CD4-positive, CD25-positive, alpha-beta regulatory T cell (primary cell): ENCODE data around the gene TRAK1. TPM values are rescaled to one million over a fixed set of nuclear protein-coding genes. Genes with fewer than 3 reads are reported as not detected.

Experiments
- ATAC-seq, 2 donors: fragments of 150-1000 bp; cut with Tn5 transposase; one replicate each; pipeline ENCODE4 v1.10.0; 2021; ENCODE audit warnings: low read depth in 2 of 2, moderate number of reproducible peaks in 2 of 2, moderate library complexity in 1 of 2
- DNase-seq, 3 donors: peaks; one replicate each; pipeline versions ENCODE4 v3.0.0 to v3.0.0-alpha.2; 2012 to 2022; ENCODE audit warnings: mixed read lengths in 1 of 3
- H3K27ac ChIP-seq: one replicate; pipeline ENCODE4 v1.7.0; 2013; ENCODE audit warnings: mild to moderate bottlenecking, low read length; ENCODE audit not compliant: insufficient read depth, poor library complexity, severe bottlenecking
- H3K27me3 ChIP-seq: one replicate; pipeline ENCODE4 v1.7.0; 2013; ENCODE audit warnings: low read length; ENCODE audit not compliant: control insufficient read depth, insufficient read depth
- H3K36me3 ChIP-seq: one replicate; pipeline ENCODE4 v1.7.0; 2013; ENCODE audit warnings: mild to moderate bottlenecking, low read length, moderate library complexity; ENCODE audit not compliant: control insufficient read depth, insufficient read depth
- H3K4me1 ChIP-seq: 2 replicates; pipeline ENCODE4 v1.7.0; 2013; ENCODE audit warnings: mild to moderate bottlenecking, low read length; ENCODE audit not compliant: insufficient read depth, control insufficient read depth, poor library complexity, severe bottlenecking
- H3K4me3 ChIP-seq: one replicate; pipeline ENCODE4 v1.7.0; 2013; ENCODE audit warnings: low read depth, mild to moderate bottlenecking, low read length, moderate library complexity
- H3K9me3 ChIP-seq, 2 experiments: 1 replicate in 1 of 2; 2 replicates in 1 of 2; pipeline ENCODE4 v1.7.0; 2013; ENCODE audit warnings: low read length in 2 of 2, mild to moderate bottlenecking in 1 of 2, moderate library complexity in 1 of 2; ENCODE audit not compliant: control insufficient read depth in 2 of 2
- H3K27ac Mint-ChIP-seq, 3 donors: one replicate each; pipeline ENCODE4 v1.8.0; 2020 to 2022; ENCODE audit warnings: mild to moderate bottlenecking in 3 of 3, mixed read lengths in 3 of 3, moderate library complexity in 2 of 3
- H3K27me3 Mint-ChIP-seq: one replicate; pipeline ENCODE4 v1.8.0; 2022; ENCODE audit warnings: mild to moderate bottlenecking, mixed read lengths
- H3K36me3 Mint-ChIP-seq: one replicate; pipeline ENCODE4 v1.8.0; 2020; ENCODE audit warnings: mixed read lengths
- H3K4me1 Mint-ChIP-seq, 4 donors: one replicate each; pipeline ENCODE4 v1.8.0; 2020 to 2022; ENCODE audit warnings: mixed read lengths in 4 of 4, mild to moderate bottlenecking in 1 of 4
- H3K4me3 Mint-ChIP-seq, 4 donors: one replicate each; pipeline ENCODE4 v1.8.0; 2020 to 2022; ENCODE audit warnings: mild to moderate bottlenecking in 4 of 4, mixed read lengths in 4 of 4, moderate library complexity in 3 of 4
- H3K9me3 Mint-ChIP-seq, 7 donors: one replicate each; pipeline ENCODE4 v1.8.0; 2020 to 2022; ENCODE audit warnings: mixed read lengths in 7 of 7, mild to moderate bottlenecking in 3 of 7, moderate library complexity in 2 of 7
- polyA plus RNA-seq, 4 donors: library from polyadenylated mRNA; unstranded; fragments of 300-500 nt; fragmentation: Illumina TruSeq; gene quantifications; one replicate each; pipeline ENCODE4 v1.2.3, GENCODE V29; 2021
- total RNA-seq: library from RNA; stranded (reverse); gene quantifications from one replicate; pipeline ENCODE4 v1.2.3, GENCODE V29; 2022

The TRAK1 gene
- total and polyA plus RNA-seq, 5 donors from 2014 or later: 2.6 to 23.3 (median 3.5) TPM

DNA sequence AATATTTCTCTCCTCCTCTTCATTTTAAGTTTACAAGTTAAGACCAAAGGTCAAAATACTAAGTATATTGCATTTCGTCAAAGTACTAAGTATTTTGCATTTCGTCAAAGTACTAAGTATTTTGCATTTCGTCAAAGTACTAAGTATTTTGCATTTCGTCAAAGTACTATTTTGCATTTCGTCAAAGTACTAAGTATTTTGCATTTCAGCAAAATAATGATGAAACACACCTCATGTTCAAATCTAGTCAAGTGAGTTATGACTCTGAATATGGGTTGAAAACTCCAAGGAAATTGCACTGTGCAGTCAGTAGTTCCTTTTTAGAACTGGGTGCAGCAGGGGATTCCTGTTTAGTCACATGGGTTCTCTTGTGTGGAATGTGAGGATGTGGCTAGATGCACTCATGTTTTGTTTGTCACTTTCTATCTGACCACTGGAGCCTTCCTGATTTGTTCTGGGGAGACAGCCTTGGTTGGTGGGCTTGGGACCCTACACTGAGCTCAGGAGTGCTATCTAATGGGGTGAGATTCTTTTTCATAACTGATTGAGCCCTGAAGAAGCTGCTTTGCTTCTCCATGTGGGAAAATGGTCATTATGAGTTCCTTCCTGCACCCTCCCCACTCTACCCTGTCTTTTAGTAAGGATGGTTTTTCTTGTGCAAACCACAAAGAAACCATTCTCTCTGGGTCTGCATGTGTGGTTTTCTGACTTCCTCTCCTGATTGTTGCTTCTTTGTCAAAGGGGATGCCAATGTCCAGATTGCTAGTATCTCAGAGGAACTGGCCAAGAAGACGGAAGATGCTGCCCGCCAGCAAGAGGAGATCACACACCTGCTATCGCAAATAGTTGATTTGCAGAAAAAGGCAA, 101.4 kb downstream of the TRAK1 start:
- H3K36me3 ChIP-seq: peaks cover 26% of the 10 kb centered on the region
- peaks cover 44% of the 10 kb centered on the region for H3K36me3 Mint-ChIP-seq
- H3K27ac Mint-ChIP-seq: peak overlapping the region in 2 of 3 donors; percentile 16 to 84
- no peak for ATAC-seq
- H3K9me3 Mint-ChIP-seq: no peaks in the 10 kb centered on the region
- DNase-seq: peak in 1 of 3 donors; percentile 14
- H3K27me3 ChIP-seq: no peaks in the 10 kb centered on the region
- H3K9me3 ChIP-seq: no peaks in the 10 kb centered on the region
- H3K4me1 Mint-ChIP-seq: peaks cover 0 to 19% (median 2%) of the 10 kb centered on the region in 4 donors
- H3K4me3 Mint-ChIP-seq: no peak overlapping the region
- no peaks in the 10 kb centered on the region for H3K4me1 ChIP-seq
- no peak overlapping the region for H3K27ac ChIP-seq
- H3K4me3 ChIP-seq: no peak overlapping the region
- H3K27me3 Mint-ChIP-seq: no peaks in the 10 kb centered on the region

DNA sequence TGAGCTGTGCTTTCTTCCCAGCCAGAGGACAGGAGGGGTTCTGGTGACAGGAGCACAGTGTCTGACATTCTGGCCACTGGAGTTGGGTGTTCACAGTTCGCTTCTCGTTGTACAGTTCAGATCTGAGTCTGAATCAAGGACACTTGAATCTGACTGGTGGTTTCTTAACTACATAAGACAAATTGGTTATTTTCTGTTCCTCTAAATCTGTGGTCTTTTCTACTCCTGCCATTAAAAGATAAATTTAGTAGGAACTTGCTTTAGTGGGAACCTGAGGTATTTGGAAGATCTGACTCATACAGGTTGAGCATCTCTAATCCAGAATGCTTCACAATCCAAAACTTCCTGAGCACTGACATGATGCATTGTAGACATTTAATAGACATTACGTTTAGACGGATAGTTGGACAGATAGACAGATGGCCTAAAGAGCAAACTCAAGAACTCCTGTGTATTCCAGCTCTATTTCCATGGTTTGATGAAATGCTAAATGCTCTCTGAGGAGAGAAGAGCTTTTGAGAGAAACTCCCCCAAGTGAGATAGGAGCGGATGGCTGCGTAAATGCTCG, 103.9 kb downstream of the TRAK1 start:
- Mint-ChIP-seq H3K36me3 (peaks cover 54% of the 10 kb centered on the region), H3K4me3 (no peak overlapping the region), H3K27ac (peak overlapping the region in 2 of 3 donors; percentile 12 to 23), H3K27me3 (no peaks in the 10 kb centered on the region), H3K4me1 (peaks cover 0 to 19% (median 2%) of the 10 kb centered on the region in 4 donors), H3K9me3 (no peaks in the 10 kb centered on the region)
- ATAC-seq (no peak), DNase-seq (no peak)
- H3K27ac ChIP-seq: no peak overlapping the region
- H3K4me1 ChIP-seq: no peaks in the 10 kb centered on the region
- peaks cover 46% of the 10 kb centered on the region for H3K36me3 ChIP-seq
- H3K4me3 ChIP-seq: no peak overlapping the region
- H3K9me3 ChIP-seq: no peaks in the 10 kb centered on the region
- no peaks in the 10 kb centered on the region for H3K27me3 ChIP-seq

DNA sequence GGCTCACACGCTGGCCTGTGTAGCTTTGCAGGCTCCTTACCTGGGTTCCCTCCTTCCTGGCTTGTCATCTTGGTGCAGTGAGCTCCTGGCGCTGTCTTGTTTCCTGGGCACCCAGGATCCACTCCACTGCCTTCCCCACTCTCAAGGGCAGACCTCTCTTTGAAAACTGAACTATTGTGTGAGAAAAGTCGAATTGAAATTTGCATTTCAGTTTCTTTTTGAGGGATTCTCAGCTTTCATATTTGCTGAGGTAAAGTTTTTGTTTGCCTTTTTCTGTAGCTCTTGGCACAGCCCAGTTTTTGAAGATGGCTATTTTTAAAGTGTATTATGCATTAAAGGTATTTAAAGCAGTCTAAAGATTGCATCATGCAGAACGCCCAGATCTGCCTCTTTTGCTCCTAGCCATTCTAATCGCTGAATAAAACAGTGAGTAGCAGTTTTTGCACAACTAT, 104.7 kb downstream of the TRAK1 start:
- Mint-ChIP-seq H3K4me1 (peaks cover 0 to 16% (median 2%) of the 10 kb centered on the region in 4 donors), H3K27ac (peak overlapping the region in 2 of 3 donors; percentile 52 to 71), H3K9me3 (no peaks in the 10 kb centered on the region), H3K27me3 (no peaks in the 10 kb centered on the region), H3K4me3 (no peak overlapping the region), H3K36me3 (peaks cover 57% of the 10 kb centered on the region)
- Histone ChIP-seq H3K4me1 (no peaks in the 10 kb centered on the region), H3K27ac (no peak overlapping the region), H3K27me3 (no peaks in the 10 kb centered on the region), H3K9me3 (no peaks in the 10 kb centered on the region), H3K36me3 (peaks cover 53% of the 10 kb centered on the region), H3K4me3 (no peak overlapping the region)
- DNase-seq (no peak), ATAC-seq (no peak)

DNA sequence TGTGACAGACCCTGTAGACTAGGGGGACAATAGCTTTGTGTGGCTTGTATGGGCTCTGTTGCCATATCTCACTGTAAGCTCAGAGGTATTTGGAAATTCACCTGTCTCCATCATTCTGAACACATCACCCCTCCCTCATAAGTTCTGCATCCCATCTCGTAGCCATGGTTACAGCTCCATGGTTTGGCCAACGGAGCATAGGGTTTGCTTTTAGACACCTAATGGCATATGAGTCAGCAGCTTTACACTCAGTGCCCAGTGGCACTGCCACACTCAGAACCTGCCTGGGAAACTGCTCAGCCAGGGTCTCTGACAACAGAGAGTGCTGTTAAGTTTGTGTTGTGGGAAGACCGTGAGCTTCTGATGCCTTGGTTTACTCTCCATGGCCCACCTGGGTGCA, 107.6 kb downstream of the TRAK1 start:
- Histone ChIP-seq H3K4me1 (no peaks in the 10 kb centered on the region), H3K27me3 (no peaks in the 10 kb centered on the region), H3K36me3 (peaks cover 52% of the 10 kb centered on the region), H3K4me3 (no peak overlapping the region), H3K9me3 (no peaks in the 10 kb centered on the region), H3K27ac (no peak overlapping the region)
- DNase-seq (no peak), ATAC-seq (no peak)
- Mint-ChIP-seq H3K9me3 (no peaks in the 10 kb centered on the region), H3K27ac (peak overlapping the region in 1 of 3 donors; percentile 72), H3K27me3 (no peaks in the 10 kb centered on the region), H3K36me3 (peaks cover 57% of the 10 kb centered on the region), H3K4me1 (no peaks in the 10 kb centered on the region), H3K4me3 (no peak overlapping the region)

DNA sequence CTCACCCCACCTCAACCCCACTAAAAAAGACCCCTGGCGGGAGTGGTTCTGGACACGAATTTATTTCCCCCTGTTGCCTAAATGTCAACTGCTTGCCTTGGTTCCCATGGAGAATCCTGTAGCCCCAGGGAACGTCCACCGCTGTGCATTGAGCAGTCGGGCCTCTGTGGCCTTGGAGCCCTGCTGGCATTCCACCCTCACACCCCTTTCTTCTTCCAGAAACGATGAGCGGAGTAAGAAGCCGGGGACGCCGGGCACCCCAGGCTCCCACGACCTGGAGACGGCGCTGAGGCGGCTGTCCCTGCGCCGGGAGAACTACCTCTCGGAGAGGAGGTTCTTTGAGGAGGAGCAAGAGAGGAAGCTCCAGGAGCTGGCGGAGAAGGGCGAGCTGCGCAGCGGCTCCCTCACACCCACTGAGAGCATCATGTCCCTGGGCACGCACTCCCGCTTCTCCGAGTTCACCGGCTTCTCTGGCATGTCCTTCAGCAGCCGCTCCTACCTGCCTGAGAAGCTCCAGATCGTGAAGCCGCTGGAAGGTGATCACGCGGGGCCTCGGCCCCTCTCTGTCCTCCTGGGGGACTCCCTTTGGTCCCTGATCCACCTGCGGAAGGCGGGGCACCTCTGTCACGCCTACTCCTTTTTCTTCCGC, 111.2 kb downstream of the TRAK1 start:
- no peak overlapping the region for H3K4me3 ChIP-seq
- Mint-ChIP-seq H3K36me3 (peaks cover 46% of the 10 kb centered on the region), H3K9me3 (no peaks in the 10 kb centered on the region), H3K4me1 (no peaks in the 10 kb centered on the region), H3K27me3 (no peaks in the 10 kb centered on the region), H3K27ac (no peak overlapping the region), H3K4me3 (no peak overlapping the region)
- H3K27ac ChIP-seq: no peak overlapping the region
- H3K36me3 ChIP-seq: peaks cover 45% of the 10 kb centered on the region
- no peak for DNase-seq
- no peak for ATAC-seq
- H3K27me3 ChIP-seq: no peaks in the 10 kb centered on the region
- no peaks in the 10 kb centered on the region for H3K9me3 ChIP-seq
- no peaks in the 10 kb centered on the region for H3K4me1 ChIP-seq

DNA sequence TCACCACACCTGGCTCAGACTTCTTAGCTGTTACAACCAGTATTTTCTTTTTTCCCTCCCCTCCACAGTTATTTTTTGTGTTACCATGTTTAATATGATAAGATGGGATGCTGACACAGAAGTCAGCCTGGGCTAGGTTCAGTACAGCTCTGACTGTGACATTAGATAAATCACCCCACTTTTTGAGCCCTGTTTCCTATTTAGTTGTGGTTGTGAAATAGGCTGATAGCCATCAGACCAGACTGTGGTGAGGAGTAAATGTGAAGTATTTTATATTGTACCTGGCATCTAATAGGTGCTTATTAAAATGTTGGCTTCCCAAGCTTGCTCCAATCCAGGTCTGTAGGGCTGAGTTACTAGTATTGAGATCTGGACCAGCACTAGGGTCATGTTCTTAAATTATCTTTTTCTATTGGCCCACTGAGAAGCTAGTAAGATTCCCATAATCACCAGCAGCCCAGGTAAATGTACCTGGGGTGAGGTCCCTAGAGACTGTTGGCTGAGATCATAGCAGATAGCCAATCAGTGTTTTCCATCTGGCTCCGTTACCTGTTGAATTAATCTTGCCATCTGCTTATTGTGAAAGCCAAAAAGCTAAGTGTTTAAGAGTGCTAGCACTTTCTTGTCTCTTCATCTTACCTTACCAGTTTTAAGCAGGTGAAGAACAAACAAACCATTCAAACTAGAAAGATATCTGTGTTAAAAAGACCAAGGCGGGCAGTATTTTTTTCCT, 113.9 kb downstream of the TRAK1 start:
- Histone ChIP-seq H3K27ac (no peak overlapping the region), H3K4me3 (no peak overlapping the region), H3K4me1 (no peaks in the 10 kb centered on the region), H3K27me3 (no peaks in the 10 kb centered on the region), H3K36me3 (peaks cover 45% of the 10 kb centered on the region), H3K9me3 (no peaks in the 10 kb centered on the region)
- ATAC-seq (no peak), DNase-seq (no peak)
- Mint-ChIP-seq H3K27ac (peak overlapping the region in 2 of 3 donors; percentile 29 to 59), H3K9me3 (peaks cover 0 to 2% (median 0%) of the 10 kb centered on the region in 7 donors), H3K4me3 (no peak overlapping the region), H3K4me1 (no peaks in the 10 kb centered on the region), H3K36me3 (peaks cover 57% of the 10 kb centered on the region), H3K27me3 (no peaks in the 10 kb centered on the region)

DNA sequence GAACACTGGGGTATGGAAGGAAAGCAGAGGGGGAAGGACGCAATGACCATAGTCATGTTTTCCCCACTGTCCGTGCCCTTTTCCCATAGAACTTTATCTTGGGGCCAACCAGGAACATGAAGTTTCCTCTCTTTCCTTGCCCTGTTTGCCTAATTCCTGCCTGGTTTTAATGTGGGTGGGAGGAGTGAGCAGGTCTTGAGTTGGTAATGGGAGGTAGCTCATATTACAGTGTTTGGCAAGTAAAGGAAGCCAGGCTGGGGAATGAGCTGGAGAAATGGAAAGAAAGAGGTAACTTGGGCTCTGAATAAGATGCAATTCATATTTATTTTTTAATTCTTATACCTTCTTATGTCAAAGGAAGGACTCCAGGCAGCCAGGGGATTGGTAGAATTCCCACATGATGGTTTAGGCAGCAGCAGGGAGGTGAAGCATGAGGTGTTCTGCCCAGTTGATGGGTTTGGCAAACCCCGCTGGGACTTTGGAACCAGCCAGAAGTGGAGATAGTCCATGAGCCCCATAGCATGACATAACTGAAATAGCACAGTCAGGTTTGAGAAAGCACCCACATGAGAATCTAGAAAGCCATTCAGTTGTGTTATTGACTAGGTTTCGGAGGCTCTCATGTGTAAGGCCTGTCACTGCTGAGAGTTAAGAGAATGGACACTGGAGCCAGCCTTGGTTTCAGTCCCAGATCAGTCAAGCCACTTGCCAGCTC, 114.8 kb downstream of the TRAK1 start:
- Mint-ChIP-seq H3K4me1 (no peaks in the 10 kb centered on the region), H3K9me3 (peaks cover 0 to 2% (median 0%) of the 10 kb centered on the region in 7 donors), H3K36me3 (peaks cover 58% of the 10 kb centered on the region), H3K27me3 (no peaks in the 10 kb centered on the region), H3K4me3 (no peak overlapping the region), H3K27ac (no peak overlapping the region)
- H3K36me3 ChIP-seq: peaks cover 47% of the 10 kb centered on the region
- no peaks in the 10 kb centered on the region for H3K4me1 ChIP-seq
- no peaks in the 10 kb centered on the region for H3K27me3 ChIP-seq
- DNase-seq (no peak), ATAC-seq (no peak)
- no peaks in the 10 kb centered on the region for H3K9me3 ChIP-seq
- no peak overlapping the region for H3K4me3 ChIP-seq
- H3K27ac ChIP-seq: no peak overlapping the region
